GM23338 (cell line): ENCODE results near the gene CPLX1.

Source experiments
- CREB1 ChIP-seq: fragments of 250-450 bp; sonication (Bioruptor Pico); IDR thresholded peaks from 2 replicates; pipeline ENCODE4 v1.5.0; 2020; ENCODE audit warnings: low read depth, mild to moderate bottlenecking, moderate library complexity
- EZH2 ChIP-seq: fragments of 200-600 bp; sonication (generic); IDR thresholded peaks from one replicate; pipeline ENCODE4 v1.8.0; 2017; ENCODE audit warnings: antibody characterized with exemption, mild to moderate bottlenecking, low read depth; ENCODE audit not compliant: unreplicated experiment
- EZH2phosphoT487 ChIP-seq: fragments of 200-600 bp; sonication (generic); IDR thresholded peaks from one replicate; pipeline ENCODE4 v1.8.1; 2018; ENCODE audit warnings: antibody characterized with exemption; ENCODE audit not compliant: unreplicated experiment
- NANOG ChIP-seq: IDR thresholded peaks from 2 replicates; pipeline ENCODE4 v1.6.1; 2016; ENCODE audit warnings: antibody characterized with exemption, borderline replicate concordance
- POLR2AphosphoS5 ChIP-seq: IDR thresholded peaks from 2 replicates; pipeline ENCODE4 v1.6.1; 2016; ENCODE audit warnings: antibody characterized with exemption, low read depth
- STAT1 ChIP-seq: IDR thresholded peaks from one replicate; pipeline ENCODE4 v1.6.1; 2016; ENCODE audit warnings: antibody characterized with exemption; ENCODE audit not compliant: unreplicated experiment
- ZNF114 ChIP-seq: fragments of 250-450 bp; sonication (Bioruptor Pico); IDR thresholded peaks from 2 replicates; pipeline ENCODE4 v1.5.0; 2020; ENCODE audit warnings: mild to moderate bottlenecking, moderate library complexity
- ZNF331 ChIP-seq: fragments of 250-450 bp; sonication (Bioruptor Pico); IDR thresholded peaks from 2 replicates; pipeline ENCODE4 v1.5.0; 2020; ENCODE audit warnings: low read depth, mild to moderate bottlenecking, moderate library complexity
- TF ChIP-seq, protein P1 (sequence below), 2 experiments: fragments of 200-600 bp in 1 of 2; sonication (generic) in 1 of 2; conservative IDR thresholded peaks; 2 replicates each; pipeline versions ENCODE4 v1.5.1 to v1.6.1; 2016 to 2017; ENCODE audit warnings: antibody characterized with exemption in 2 of 2, low read depth in 2 of 2, mild to moderate bottlenecking in 2 of 2, moderate library complexity in 1 of 2
- TF ChIP-seq, protein P2 (sequence below): IDR thresholded peaks from one replicate; pipeline ENCODE4 v1.6.1; 2018; ENCODE audit warnings: antibody characterized with exemption; ENCODE audit not compliant: unreplicated experiment
- TF ChIP-seq, protein P3 (sequence below): IDR thresholded peaks from 2 replicates; pipeline ENCODE4 v1.6.1; 2016; ENCODE audit warnings: antibody characterized with exemption
- TF ChIP-seq, protein P4 (sequence below): fragments of 250-450 bp; sonication (Bioruptor Pico); IDR thresholded peaks from 2 replicates; pipeline ENCODE4 v1.5.0; 2020; ENCODE audit warnings: mild to moderate bottlenecking, moderate library complexity

DNA sequence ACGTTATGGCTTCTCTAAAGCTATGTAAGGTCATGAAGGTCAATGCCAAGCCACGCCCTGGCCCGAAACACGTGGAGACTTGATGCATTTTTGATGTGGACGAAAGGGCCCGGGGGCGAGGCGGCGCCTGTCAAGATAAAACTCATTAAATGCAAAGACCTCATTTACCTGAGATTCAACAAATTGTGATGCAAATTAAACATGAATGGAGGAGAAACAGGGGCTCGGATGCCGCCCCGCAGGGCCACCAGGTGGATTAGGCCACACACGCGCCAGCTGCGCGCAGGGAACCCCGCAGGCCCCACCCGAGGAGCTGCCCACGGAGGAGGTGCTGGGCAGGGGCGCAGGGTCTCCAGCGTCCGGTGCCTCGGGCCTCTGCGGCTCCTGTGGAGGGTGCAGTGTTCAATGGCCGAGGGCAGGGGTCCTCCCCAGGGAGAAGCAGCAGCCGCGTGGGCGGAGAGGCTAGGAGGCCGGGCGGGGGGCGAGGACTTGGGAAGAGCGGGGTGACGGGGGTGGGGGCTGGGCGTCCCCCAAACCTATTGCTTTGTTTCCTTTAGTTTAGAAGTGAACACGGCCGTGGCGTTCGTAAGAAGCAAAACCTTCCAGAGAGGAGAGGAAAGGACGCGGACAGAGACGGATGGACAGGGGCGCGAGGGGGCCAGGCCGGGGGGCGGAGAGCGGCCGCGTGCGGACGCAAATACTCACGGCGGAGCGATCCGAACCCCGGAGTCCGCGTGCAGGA is 40.4 kb downstream of the CPLX1 start:
- TF ChIP-seq, protein P1, sequence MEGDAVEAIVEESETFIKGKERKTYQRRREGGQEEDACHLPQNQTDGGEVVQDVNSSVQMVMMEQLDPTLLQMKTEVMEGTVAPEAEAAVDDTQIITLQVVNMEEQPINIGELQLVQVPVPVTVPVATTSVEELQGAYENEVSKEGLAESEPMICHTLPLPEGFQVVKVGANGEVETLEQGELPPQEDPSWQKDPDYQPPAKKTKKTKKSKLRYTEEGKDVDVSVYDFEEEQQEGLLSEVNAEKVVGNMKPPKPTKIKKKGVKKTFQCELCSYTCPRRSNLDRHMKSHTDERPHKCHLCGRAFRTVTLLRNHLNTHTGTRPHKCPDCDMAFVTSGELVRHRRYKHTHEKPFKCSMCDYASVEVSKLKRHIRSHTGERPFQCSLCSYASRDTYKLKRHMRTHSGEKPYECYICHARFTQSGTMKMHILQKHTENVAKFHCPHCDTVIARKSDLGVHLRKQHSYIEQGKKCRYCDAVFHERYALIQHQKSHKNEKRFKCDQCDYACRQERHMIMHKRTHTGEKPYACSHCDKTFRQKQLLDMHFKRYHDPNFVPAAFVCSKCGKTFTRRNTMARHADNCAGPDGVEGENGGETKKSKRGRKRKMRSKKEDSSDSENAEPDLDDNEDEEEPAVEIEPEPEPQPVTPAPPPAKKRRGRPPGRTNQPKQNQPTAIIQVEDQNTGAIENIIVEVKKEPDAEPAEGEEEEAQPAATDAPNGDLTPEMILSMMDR (conservative IDR thresholded peaks at IDR 0.05; ENCODE audit: low read depth in 2 of 2) = no peak
- peak; percentile 23 for TF ChIP-seq EZH2
- no peak for TF ChIP-seq ZNF331 (CRISPR knock-in tag)
- TF ChIP-seq CREB1 (CRISPR knock-in tag) = no peak
- TF ChIP-seq EZH2phosphoT487 = peak; percentile 8
- TF ChIP-seq POLR2AphosphoS5 = no peak
- TF ChIP-seq, protein P2, sequence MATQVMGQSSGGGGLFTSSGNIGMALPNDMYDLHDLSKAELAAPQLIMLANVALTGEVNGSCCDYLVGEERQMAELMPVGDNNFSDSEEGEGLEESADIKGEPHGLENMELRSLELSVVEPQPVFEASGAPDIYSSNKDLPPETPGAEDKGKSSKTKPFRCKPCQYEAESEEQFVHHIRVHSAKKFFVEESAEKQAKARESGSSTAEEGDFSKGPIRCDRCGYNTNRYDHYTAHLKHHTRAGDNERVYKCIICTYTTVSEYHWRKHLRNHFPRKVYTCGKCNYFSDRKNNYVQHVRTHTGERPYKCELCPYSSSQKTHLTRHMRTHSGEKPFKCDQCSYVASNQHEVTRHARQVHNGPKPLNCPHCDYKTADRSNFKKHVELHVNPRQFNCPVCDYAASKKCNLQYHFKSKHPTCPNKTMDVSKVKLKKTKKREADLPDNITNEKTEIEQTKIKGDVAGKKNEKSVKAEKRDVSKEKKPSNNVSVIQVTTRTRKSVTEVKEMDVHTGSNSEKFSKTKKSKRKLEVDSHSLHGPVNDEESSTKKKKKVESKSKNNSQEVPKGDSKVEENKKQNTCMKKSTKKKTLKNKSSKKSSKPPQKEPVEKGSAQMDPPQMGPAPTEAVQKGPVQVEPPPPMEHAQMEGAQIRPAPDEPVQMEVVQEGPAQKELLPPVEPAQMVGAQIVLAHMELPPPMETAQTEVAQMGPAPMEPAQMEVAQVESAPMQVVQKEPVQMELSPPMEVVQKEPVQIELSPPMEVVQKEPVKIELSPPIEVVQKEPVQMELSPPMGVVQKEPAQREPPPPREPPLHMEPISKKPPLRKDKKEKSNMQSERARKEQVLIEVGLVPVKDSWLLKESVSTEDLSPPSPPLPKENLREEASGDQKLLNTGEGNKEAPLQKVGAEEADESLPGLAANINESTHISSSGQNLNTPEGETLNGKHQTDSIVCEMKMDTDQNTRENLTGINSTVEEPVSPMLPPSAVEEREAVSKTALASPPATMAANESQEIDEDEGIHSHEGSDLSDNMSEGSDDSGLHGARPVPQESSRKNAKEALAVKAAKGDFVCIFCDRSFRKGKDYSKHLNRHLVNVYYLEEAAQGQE = no peak
- TF ChIP-seq, protein P3, sequence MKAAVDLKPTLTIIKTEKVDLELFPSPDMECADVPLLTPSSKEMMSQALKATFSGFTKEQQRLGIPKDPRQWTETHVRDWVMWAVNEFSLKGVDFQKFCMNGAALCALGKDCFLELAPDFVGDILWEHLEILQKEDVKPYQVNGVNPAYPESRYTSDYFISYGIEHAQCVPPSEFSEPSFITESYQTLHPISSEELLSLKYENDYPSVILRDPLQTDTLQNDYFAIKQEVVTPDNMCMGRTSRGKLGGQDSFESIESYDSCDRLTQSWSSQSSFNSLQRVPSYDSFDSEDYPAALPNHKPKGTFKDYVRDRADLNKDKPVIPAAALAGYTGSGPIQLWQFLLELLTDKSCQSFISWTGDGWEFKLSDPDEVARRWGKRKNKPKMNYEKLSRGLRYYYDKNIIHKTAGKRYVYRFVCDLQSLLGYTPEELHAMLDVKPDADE = no peak
- TF ChIP-seq STAT1 = no peak
- TF ChIP-seq ZNF114 (CRISPR knock-in tag) = no peak
- peak; percentile 66; the same call in 1 of the 2 replicates for TF ChIP-seq NANOG
- TF ChIP-seq, protein P4, sequence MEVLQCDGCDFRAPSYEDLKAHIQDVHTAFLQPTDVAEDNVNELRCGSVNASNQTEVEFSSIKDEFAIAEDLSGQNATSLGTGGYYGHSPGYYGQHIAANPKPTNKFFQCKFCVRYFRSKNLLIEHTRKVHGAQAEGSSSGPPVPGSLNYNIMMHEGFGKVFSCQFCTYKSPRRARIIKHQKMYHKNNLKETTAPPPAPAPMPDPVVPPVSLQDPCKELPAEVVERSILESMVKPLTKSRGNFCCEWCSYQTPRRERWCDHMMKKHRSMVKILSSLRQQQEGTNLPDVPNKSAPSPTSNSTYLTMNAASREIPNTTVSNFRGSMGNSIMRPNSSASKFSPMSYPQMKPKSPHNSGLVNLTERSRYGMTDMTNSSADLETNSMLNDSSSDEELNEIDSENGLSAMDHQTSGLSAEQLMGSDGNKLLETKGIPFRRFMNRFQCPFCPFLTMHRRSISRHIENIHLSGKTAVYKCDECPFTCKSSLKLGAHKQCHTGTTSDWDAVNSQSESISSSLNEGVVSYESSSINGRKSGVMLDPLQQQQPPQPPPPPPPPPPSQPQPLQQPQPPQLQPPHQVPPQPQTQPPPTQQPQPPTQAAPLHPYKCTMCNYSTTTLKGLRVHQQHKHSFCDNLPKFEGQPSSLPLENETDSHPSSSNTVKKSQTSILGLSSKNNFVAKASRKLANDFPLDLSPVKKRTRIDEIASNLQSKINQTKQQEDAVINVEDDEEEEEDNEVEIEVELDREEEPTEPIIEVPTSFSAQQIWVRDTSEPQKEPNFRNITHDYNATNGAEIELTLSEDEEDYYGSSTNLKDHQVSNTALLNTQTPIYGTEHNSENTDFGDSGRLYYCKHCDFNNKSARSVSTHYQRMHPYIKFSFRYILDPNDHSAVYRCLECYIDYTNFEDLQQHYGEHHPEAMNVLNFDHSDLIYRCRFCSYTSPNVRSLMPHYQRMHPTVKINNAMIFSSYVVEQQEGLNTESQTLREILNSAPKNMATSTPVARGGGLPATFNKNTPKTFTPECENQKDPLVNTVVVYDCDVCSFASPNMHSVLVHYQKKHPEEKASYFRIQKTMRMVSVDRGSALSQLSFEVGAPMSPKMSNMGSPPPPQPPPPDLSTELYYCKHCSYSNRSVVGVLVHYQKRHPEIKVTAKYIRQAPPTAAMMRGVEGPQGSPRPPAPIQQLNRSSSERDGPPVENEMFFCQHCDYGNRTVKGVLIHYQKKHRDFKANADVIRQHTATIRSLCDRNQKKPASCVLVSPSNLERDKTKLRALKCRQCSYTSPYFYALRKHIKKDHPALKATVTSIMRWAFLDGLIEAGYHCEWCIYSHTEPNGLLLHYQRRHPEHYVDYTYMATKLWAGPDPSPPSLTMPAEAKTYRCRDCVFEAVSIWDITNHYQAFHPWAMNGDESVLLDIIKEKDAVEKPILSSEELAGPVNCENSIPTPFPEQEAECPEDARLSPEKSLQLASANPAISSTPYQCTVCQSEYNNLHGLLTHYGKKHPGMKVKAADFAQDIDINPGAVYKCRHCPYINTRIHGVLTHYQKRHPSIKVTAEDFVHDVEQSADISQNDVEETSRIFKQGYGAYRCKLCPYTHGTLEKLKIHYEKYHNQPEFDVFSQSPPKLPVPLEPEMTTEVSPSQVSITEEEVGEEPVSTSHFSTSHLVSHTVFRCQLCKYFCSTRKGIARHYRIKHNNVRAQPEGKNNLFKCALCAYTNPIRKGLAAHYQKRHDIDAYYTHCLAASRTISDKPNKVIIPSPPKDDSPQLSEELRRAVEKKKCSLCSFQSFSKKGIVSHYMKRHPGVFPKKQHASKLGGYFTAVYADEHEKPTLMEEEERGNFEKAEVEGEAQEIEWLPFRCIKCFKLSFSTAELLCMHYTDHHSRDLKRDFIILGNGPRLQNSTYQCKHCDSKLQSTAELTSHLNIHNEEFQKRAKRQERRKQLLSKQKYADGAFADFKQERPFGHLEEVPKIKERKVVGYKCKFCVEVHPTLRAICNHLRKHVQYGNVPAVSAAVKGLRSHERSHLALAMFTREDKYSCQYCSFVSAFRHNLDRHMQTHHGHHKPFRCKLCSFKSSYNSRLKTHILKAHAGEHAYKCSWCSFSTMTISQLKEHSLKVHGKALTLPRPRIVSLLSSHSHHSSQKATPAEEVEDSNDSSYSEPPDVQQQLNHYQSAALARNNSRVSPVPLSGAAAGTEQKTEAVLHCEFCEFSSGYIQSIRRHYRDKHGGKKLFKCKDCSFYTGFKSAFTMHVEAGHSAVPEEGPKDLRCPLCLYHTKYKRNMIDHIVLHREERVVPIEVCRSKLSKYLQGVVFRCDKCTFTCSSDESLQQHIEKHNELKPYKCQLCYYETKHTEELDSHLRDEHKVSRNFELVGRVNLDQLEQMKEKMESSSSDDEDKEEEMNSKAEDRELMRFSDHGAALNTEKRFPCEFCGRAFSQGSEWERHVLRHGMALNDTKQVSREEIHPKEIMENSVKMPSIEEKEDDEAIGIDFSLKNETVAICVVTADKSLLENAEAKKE (CRISPR knock-in tag) = no peak
